ENCODE measurements around the gene NR4A1.

The NR4A1 gene

GRCh38 chr12:52057638-52058576, 6.7 kb downstream of the NR4A1 start:
- TF ChIP-seq TAF1 (IDR thresholded peaks at IDR 0.05; ENCODE audit: borderline replicate concordance, insufficient read depth, low read length) (no peak), SIN3A (IDR thresholded peaks at IDR 0.05; ENCODE audit: borderline replicate concordance, insufficient read depth, low read length) (no peak), REST (IDR thresholded peaks at IDR 0.05; ENCODE audit: insufficient read depth in 1 of 2, low read depth in 2 of 2, low read length in 2 of 2) (no peak), FOXP2 (optimal IDR thresholded peaks at IDR 0.05; ENCODE audit: borderline replicate concordance, extremely low read depth, extremely low read length, insufficient read depth) (no peak), POLR2AphosphoS5 (IDR thresholded peaks at IDR 0.05; ENCODE audit: low read depth, low read length) (no peak)

DNA sequence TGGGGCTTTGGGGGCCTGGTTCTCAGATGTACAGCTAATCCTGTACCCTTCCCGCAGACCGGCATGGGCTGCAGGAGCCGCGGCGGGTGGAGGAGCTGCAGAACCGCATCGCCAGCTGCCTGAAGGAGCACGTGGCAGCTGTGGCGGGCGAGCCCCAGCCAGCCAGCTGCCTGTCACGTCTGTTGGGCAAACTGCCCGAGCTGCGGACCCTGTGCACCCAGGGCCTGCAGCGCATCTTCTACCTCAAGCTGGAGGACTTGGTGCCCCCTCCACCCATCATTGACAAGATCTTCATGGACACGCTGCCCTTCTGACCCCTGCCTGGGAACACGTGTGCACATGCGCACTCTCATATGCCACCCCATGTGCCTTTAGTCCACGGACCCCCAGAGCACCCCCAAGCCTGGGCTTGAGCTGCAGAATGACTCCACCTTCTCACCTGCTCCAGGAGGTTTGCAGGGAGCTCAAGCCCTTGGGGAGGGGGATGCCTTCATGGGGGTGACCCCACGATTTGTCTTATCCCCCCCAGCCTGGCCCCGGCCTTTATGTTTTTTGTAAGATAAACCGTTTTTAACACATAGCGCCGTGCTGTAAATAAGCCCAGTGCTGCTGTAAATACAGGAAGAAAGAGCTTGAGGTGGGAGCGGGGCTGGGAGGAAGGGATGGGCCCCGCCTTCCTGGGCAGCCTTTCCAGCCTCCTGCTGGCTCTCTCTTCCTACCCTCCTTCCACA, 7.6 kb downstream of the NR4A1 start:
- TF ChIP-seq FOXP2 (optimal IDR thresholded peaks at IDR 0.05; ENCODE audit: borderline replicate concordance, extremely low read depth, extremely low read length, insufficient read depth) (peak; percentile 26), TAF1 (IDR thresholded peaks at IDR 0.05; ENCODE audit: borderline replicate concordance, insufficient read depth, low read length) (no peak)

DNA sequence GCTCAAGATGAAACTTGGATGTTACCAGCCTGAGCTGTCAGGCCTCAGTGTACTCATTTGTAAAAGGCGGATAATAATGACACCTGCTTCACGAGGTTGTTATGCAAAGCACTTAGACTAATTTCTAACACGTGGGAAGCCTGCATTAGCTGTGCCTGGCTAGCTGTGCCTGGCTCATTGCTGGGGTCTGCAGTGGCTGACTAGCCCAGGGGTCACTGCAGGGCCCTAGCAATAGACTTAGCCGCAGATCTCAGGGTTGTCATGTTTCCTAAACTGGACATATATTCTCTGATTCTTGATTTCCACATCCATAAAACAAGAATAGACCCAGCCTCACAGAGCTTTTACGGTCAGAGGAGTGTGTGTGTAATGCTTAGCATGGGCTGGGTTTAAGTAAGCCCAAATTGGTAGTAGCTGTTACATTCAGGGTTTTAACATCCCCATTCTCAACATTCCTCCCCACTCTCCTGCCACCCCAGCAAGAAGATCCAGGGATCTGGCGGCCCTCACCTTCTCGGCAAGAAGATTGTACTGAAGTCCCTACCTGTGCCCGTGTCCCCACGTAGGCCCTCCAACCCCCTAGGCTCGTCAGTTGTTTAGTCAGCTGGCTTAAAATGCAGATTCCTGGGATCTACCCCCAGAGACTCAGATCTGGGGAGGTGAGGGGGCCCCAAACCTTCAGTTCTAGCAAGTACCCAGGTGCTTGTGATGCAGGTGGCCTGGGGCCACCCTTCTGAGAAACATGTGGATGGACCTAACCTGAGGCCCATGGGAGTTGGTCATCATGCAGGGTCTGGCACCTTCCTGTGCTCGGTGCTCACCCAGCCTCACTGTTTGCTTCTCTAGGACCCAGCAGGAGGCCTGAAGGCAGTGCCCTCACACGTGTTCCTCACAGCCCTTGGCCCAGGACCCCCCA, 8.6 kb downstream of the NR4A1 start:
- no peak for TF ChIP-seq SIN3A (IDR thresholded peaks at IDR 0.05; ENCODE audit: borderline replicate concordance, insufficient read depth, low read length)
- TF ChIP-seq TAF1 (IDR thresholded peaks at IDR 0.05; ENCODE audit: borderline replicate concordance, insufficient read depth, low read length) = no peak
- no peak for TF ChIP-seq REST (IDR thresholded peaks at IDR 0.05; ENCODE audit: insufficient read depth in 1 of 2, low read depth in 2 of 2, low read length in 2 of 2)
- no peak for TF ChIP-seq POLR2AphosphoS5 (IDR thresholded peaks at IDR 0.05; ENCODE audit: low read depth, low read length)
- no peak for TF ChIP-seq FOXP2 (optimal IDR thresholded peaks at IDR 0.05; ENCODE audit: borderline replicate concordance, extremely low read depth, extremely low read length, insufficient read depth)

GRCh38 chr12:52060498-52061177, 9.4 kb downstream of the NR4A1 start:
- no peak for TF ChIP-seq TAF1 (IDR thresholded peaks at IDR 0.05; ENCODE audit: borderline replicate concordance, insufficient read depth, low read length)
- no peak for TF ChIP-seq REST (IDR thresholded peaks at IDR 0.05; ENCODE audit: insufficient read depth in 1 of 2, low read depth in 2 of 2, low read length in 2 of 2)
- no peak for TF ChIP-seq FOXP2 (optimal IDR thresholded peaks at IDR 0.05; ENCODE audit: borderline replicate concordance, extremely low read depth, extremely low read length, insufficient read depth)
- no peak for TF ChIP-seq SIN3A (IDR thresholded peaks at IDR 0.05; ENCODE audit: borderline replicate concordance, insufficient read depth, low read length)
- TF ChIP-seq POLR2AphosphoS5 (IDR thresholded peaks at IDR 0.05; ENCODE audit: low read depth, low read length) = no peak

All from PFSK-1 (cell line).